HepG2 (cell line): Measurements from ENCODE around the gene FGFBP2.

Experiments used
- SRF ChIP-seq: IDR thresholded peaks from 2 replicates; pipeline ENCODE4 v1.6.1; 2011; ENCODE audit warnings: mild to moderate bottlenecking, low read depth, low read length, moderate library complexity
- ZNF850 ChIP-seq: sonication (generic); formaldehyde crosslinking; conservative IDR thresholded peaks from 2 replicates; pipeline ENCODE4 v1.9.0; 2021; ENCODE audit warnings: mild to moderate bottlenecking, missing genetic modification reagents

DNA sequence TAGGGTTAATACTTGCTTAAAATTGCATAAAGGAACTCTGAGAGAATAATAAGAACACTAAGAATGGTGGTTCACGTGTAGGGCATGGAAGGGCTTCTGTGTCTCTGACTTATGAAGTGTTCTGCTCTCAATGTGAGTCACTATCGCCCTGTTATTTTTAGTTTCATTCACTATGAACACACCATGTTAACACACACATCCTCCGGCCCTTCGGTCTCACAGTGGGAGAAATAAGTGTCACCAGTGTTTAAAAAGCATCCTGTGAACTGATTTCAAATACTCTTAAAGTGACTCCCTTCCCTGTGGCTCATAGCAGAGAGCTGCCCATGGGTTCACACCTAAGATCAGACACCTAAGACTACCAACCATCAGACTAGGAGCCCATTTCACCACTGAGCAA lies 33.8 kb upstream of the FGFBP2 start:
- TF ChIP-seq ZNF850, result no peak
- TF ChIP-seq SRF, result no peak
